Fibroblast of lung (primary cell): ENCODE results near the gene C19orf38.

Experiments used
- EZH2 ChIP-seq: IDR thresholded peaks from 2 replicates; pipeline ENCODE4 v1.5.1; 2012; ENCODE audit warnings: low read length, control low read depth, mild to moderate bottlenecking; ENCODE audit errors: missing control alignments
- TF ChIP-seq, protein P1 (sequence below), 2 donors: IDR thresholded peaks in 1 of 2; conservative IDR thresholded peaks in 1 of 2; 1 replicate in 1 of 2; 2 replicates in 1 of 2; pipeline ENCODE4 v1.5.1; 2011 to 2012; ENCODE audit warnings: low read length in 2 of 2, control low read depth in 1 of 2, inconsistent platforms in 1 of 2, low read depth in 1 of 2, mild to moderate bottlenecking in 1 of 2

DNA sequence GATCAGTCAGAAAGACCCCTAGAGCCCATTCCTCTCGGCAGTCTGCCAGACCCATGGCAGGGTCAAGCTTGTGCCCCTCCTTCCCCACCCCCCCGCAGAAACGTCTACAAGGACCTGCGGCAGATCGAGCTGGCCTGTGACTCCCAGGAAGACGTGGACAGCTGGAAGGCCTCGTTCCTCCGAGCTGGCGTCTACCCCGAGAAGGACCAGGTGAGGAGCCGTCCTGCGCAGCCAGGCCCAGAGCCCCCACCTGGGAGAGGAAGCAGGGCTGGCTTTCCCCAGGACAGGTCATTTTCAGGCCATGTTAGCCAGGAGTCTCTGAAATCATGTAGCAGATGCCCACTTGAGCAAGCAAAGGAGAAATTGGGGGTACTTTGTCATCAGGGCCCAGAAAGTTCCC, 24.5 kb upstream of the C19orf38 start:
- TF ChIP-seq, protein P1, sequence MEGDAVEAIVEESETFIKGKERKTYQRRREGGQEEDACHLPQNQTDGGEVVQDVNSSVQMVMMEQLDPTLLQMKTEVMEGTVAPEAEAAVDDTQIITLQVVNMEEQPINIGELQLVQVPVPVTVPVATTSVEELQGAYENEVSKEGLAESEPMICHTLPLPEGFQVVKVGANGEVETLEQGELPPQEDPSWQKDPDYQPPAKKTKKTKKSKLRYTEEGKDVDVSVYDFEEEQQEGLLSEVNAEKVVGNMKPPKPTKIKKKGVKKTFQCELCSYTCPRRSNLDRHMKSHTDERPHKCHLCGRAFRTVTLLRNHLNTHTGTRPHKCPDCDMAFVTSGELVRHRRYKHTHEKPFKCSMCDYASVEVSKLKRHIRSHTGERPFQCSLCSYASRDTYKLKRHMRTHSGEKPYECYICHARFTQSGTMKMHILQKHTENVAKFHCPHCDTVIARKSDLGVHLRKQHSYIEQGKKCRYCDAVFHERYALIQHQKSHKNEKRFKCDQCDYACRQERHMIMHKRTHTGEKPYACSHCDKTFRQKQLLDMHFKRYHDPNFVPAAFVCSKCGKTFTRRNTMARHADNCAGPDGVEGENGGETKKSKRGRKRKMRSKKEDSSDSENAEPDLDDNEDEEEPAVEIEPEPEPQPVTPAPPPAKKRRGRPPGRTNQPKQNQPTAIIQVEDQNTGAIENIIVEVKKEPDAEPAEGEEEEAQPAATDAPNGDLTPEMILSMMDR (conservative IDR thresholded peaks at IDR 0.05 in 1 of 2, IDR thresholded peaks at IDR 0.05 in 1 of 2; ENCODE audit: low read depth in 1 of 2, low read length in 2 of 2), result no peak
- no peak for TF ChIP-seq EZH2
